ENCODE measurements around the gene NRIP2.

NRIP2 gene

GRCh38 chr12:2813214-2814185, 21.3 kb downstream of the NRIP2 start:
- ChIA-PET CTCF (interaction anchor here (0.6 to 2.1 kb wide), 3 partner anchors 29 to 74 kb away, joined by 3 to 8 read pairs (median 3); no protein-coding TSS in a partner anchor), POLR2A (interaction anchor here (1.1 to 2.9 kb wide), 10 partner anchors 8 to 32 kb away, joined by 3 to 11 read pairs (median 4); partner anchors contain the start of genes FKBP4 and NRIP2)
- TF ChIP-seq, protein P1, sequence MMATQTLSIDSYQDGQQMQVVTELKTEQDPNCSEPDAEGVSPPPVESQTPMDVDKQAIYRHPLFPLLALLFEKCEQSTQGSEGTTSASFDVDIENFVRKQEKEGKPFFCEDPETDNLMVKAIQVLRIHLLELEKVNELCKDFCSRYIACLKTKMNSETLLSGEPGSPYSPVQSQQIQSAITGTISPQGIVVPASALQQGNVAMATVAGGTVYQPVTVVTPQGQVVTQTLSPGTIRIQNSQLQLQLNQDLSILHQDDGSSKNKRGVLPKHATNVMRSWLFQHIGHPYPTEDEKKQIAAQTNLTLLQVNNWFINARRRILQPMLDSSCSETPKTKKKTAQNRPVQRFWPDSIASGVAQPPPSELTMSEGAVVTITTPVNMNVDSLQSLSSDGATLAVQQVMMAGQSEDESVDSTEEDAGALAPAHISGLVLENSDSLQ (IDR thresholded peaks at IDR 0.05): no peak
- no peak for TF ChIP-seq FOXK2 (IDR thresholded peaks at IDR 0.05)
- TF ChIP-seq BHLHE40 (IDR thresholded peaks at IDR 0.05; ENCODE audit: borderline replicate concordance): no peak
- no peak for TF ChIP-seq ELF4 (IDR thresholded peaks at IDR 0.05)
- no peak for TF ChIP-seq SUZ12 (IDR thresholded peaks at IDR 0.05)
- TF ChIP-seq CTBP1 (IDR thresholded peaks at IDR 0.05; ENCODE audit: borderline replicate concordance): no peak
- no peak for TF ChIP-seq FOXM1 (IDR thresholded peaks at IDR 0.05; ENCODE audit: borderline replicate concordance)
- no peak for TF ChIP-seq HDGF (IDR thresholded peaks at IDR 0.05; ENCODE audit: borderline replicate concordance)
- TF ChIP-seq LEF1 (IDR thresholded peaks at IDR 0.05; ENCODE audit: borderline replicate concordance): no peak
- TF ChIP-seq TARDBP (IDR thresholded peaks at IDR 0.05): no peak
- no peak for TF ChIP-seq ZNF384 (IDR thresholded peaks at IDR 0.05)
- TF ChIP-seq SP1 (IDR thresholded peaks at IDR 0.05): no peak
- no peak for TF ChIP-seq ARNT (IDR thresholded peaks at IDR 0.05)
- no peak for TF ChIP-seq NFRKB (IDR thresholded peaks at IDR 0.05)
- no peak for TF ChIP-seq L3MBTL2 (conservative IDR thresholded peaks at IDR 0.05)
- TF ChIP-seq FOXA1 (IDR thresholded peaks at IDR 0.05): no peak
- DNase-seq (ENCODE audit: extremely low spot score): peak; percentile 65

DNA sequence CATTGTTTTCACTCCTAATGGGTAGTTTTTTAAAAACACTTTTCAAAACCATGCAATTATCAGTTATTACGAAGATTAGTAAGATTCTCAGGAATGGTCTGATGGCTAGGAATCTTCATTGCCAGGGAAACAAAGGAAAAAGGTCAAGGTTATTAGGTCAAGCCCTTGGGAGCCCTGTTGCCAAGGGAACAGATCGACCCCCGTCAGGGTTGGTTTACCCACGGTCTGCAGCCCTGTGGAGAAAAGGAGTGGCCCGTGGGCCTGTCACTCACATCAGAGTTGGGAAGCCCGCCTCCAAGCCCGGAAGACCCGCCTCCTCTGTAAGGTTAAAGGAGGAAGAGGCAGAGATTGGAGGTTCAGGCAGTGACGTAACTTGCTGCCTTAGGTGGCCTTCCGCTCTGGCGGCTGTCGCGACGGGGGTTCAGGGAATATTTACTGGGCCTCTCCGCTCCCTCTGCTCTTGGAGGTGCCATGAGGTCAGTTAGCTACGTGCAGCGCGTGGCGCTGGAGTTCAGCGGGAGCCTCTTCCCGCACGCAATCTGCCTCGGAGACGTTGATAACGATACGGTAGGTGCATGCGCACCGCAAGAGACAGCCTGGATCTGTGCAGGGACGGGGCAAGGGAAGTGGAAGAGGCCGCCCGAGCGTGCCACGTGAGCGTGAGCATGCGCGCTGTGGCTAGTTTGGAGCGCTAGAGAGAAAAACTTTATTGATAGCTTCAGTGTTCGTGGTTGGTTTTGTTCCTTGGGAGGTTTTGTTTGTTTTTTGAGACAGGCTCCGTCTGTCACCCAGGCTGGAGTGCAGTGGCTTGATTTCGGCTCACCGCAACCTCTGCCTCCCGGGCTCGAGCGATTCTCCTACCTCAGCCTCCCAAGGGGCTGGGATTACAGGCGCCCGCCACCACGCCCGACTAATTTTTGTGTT, 22.3 kb downstream of the NRIP2 start, which contains the start of gene ITFG2:
ITFG2 (plus strand) TSS at position 379 of the 924 bp plus-strand sequence; CDS start at position 472, 93 bp downstream.
- ChIA-PET POLR2A (interaction anchor here (0.6 to 2.9 kb wide), 10 partner anchors 8 to 33 kb away, joined by 3 to 11 read pairs (median 4); partner anchors contain the start of genes FKBP4 and NRIP2), CTCF (interaction anchor here (1.5 to 2.1 kb wide), 2 partner anchors 29 to 73 kb away, joined by 3 to 8 read pairs; no protein-coding TSS in a partner anchor)
- TF ChIP-seq, protein P1 (IDR thresholded peaks at IDR 0.05): peak; percentile 100
- TF ChIP-seq NFRKB (IDR thresholded peaks at IDR 0.05): no peak
- no peak for TF ChIP-seq FOXA1 (IDR thresholded peaks at IDR 0.05)
- TF ChIP-seq FOXK2 (IDR thresholded peaks at IDR 0.05): no peak
- no peak for TF ChIP-seq TARDBP (IDR thresholded peaks at IDR 0.05)
- no peak for TF ChIP-seq BHLHE40 (IDR thresholded peaks at IDR 0.05; ENCODE audit: borderline replicate concordance)
- no peak for TF ChIP-seq CTBP1 (IDR thresholded peaks at IDR 0.05; ENCODE audit: borderline replicate concordance)
- peak; percentile 95 for TF ChIP-seq L3MBTL2 (conservative IDR thresholded peaks at IDR 0.05)
- no peak for TF ChIP-seq HDGF (IDR thresholded peaks at IDR 0.05; ENCODE audit: borderline replicate concordance)
- 0 out of 2 replicates have a peak, but pooled peaks have one; percentile 52 for TF ChIP-seq ARNT (IDR thresholded peaks at IDR 0.05)
- TF ChIP-seq ZNF384 (IDR thresholded peaks at IDR 0.05): peak; percentile 78; the same call in 1 of the 2 replicates
- peak; percentile 88 for TF ChIP-seq ELF4 (IDR thresholded peaks at IDR 0.05)
- DNase-seq (ENCODE audit: extremely low spot score): peak; percentile 94

GRCh38 chr12:2811801-2812200, 23.0 kb downstream of the NRIP2 start:
- DNase-seq (ENCODE audit: extremely low spot score): no peak
- TF ChIP-seq TARDBP (IDR thresholded peaks at IDR 0.05): no peak
- TF ChIP-seq NFRKB (IDR thresholded peaks at IDR 0.05): no peak
- TF ChIP-seq L3MBTL2 (conservative IDR thresholded peaks at IDR 0.05): no peak
- TF ChIP-seq HDGF (IDR thresholded peaks at IDR 0.05; ENCODE audit: borderline replicate concordance): no peak
- no peak for TF ChIP-seq FOXA1 (IDR thresholded peaks at IDR 0.05)
- no peak for TF ChIP-seq ELF4 (IDR thresholded peaks at IDR 0.05)
- TF ChIP-seq FOXM1 (IDR thresholded peaks at IDR 0.05; ENCODE audit: borderline replicate concordance): no peak
- TF ChIP-seq ZNF384 (IDR thresholded peaks at IDR 0.05): no peak
- no peak for TF ChIP-seq CTBP1 (IDR thresholded peaks at IDR 0.05; ENCODE audit: borderline replicate concordance)
- TF ChIP-seq BHLHE40 (IDR thresholded peaks at IDR 0.05; ENCODE audit: borderline replicate concordance): no peak
- no peak for TF ChIP-seq SP1 (IDR thresholded peaks at IDR 0.05)
- no peak for TF ChIP-seq SUZ12 (IDR thresholded peaks at IDR 0.05)
- no peak for TF ChIP-seq ARNT (IDR thresholded peaks at IDR 0.05)
- TF ChIP-seq, protein P1 (IDR thresholded peaks at IDR 0.05): no peak
- TF ChIP-seq LEF1 (IDR thresholded peaks at IDR 0.05; ENCODE audit: borderline replicate concordance): no peak
- ChIA-PET CTCF (no interaction called here), POLR2A (interaction anchor here (0.6 to 2.9 kb wide), 3 partner anchors 9 to 16 kb away, joined by 3 to 11 read pairs (median 8); no protein-coding TSS in a partner anchor)

DNA sequence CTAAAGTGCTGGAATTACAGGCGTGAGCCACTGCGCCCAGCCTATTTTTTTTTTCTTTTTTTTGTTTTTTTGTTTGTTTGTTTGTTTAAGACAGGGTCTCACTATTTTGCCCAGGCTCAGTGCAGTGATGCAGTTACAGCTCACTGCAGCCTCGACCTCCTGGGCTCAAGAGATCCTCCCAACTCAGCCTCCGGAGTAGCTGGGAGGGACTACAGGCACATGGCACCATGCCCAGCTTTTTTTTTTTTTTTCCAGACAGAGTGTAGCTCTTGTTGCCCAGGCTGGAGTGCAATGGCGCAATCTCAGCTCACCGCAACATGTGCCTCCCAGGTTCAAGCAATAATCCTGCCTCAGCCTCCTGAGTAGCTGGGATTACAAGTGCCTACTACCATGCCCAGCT, 28.1 kb downstream of the NRIP2 start:
- ChIA-PET POLR2A (no interaction called here), CTCF (no interaction called here)
- TF ChIP-seq L3MBTL2 (conservative IDR thresholded peaks at IDR 0.05) (no peak), FOXM1 (IDR thresholded peaks at IDR 0.05; ENCODE audit: borderline replicate concordance) (no peak), ARNT (IDR thresholded peaks at IDR 0.05) (no peak), HDGF (IDR thresholded peaks at IDR 0.05; ENCODE audit: borderline replicate concordance) (no peak), ZNF384 (IDR thresholded peaks at IDR 0.05) (no peak), BHLHE40 (IDR thresholded peaks at IDR 0.05; ENCODE audit: borderline replicate concordance) (no peak), ELF4 (IDR thresholded peaks at IDR 0.05) (no peak), FOXK2 (IDR thresholded peaks at IDR 0.05) (no peak), LEF1 (IDR thresholded peaks at IDR 0.05; ENCODE audit: borderline replicate concordance) (no peak), SP1 (IDR thresholded peaks at IDR 0.05) (no peak), TARDBP (IDR thresholded peaks at IDR 0.05) (no peak), SUZ12 (IDR thresholded peaks at IDR 0.05) (no peak), NFRKB (IDR thresholded peaks at IDR 0.05) (no peak), FOXA1 (IDR thresholded peaks at IDR 0.05) (no peak), CTBP1 (IDR thresholded peaks at IDR 0.05; ENCODE audit: borderline replicate concordance) (no peak)
- TF ChIP-seq, protein P1 (IDR thresholded peaks at IDR 0.05): no peak
- no peak for DNase-seq (ENCODE audit: extremely low spot score)
